ENCODE data around the gene AMN.

GRCh38 chr14:102906616-102907302, 15.7 kb upstream of the AMN start:
- TF ChIP-seq POLR2A (IDR thresholded peaks at IDR 0.05; ENCODE audit: low read length) (no peak), GATA1 (IDR thresholded peaks at IDR 0.05; ENCODE audit: low read depth, low read length) (no peak)

Data from erythroblast (primary cell).